MM.1S (cell line): ENCODE data around the gene QPCT.

Source experiments
- DNase-seq: peaks from one replicate; pipeline ENCODE4 v3.0.0-alpha.2; 2015
- H2AFZ ChIP-seq: fragments of 300-600 bp; sonication (generic); 2 replicates; pipeline ENCODE4 v1.6.0; 2016; ENCODE audit warnings: antibody characterized with exemption, low read length
- H3F3A ChIP-seq: fragments of 300-600 bp; sonication (generic); 2 replicates; pipeline ENCODE4 v1.6.1; 2016; ENCODE audit warnings: mild to moderate bottlenecking, antibody characterized with exemption, low read length, moderate library complexity, mixed read lengths; ENCODE audit not compliant: insufficient read depth
- H3K27ac ChIP-seq: fragments of 300-600 bp; sonication (generic); 2 replicates; pipeline ENCODE4 v1.5.1; 2016; ENCODE audit warnings: mild to moderate bottlenecking, low read length
- H3K27me3 ChIP-seq: fragments of 300-600 bp; sonication (generic); replicated peaks from 2 replicates; pipeline ENCODE4 v1.6.0; 2016; ENCODE audit warnings: low read length; ENCODE audit not compliant: insufficient read depth
- H3K36me3 ChIP-seq: fragments of 300-600 bp; sonication (generic); replicated peaks from 2 replicates; pipeline ENCODE4 v1.6.1; 2016; ENCODE audit warnings: mild to moderate bottlenecking, low read length, mixed read lengths; ENCODE audit not compliant: insufficient read depth
- H3K4me1 ChIP-seq: fragments of 300-600 bp; sonication (generic); 2 replicates; pipeline ENCODE4 v1.6.1; 2016; ENCODE audit warnings: low read length, mixed read lengths
- H3K4me2 ChIP-seq: fragments of 300-600 bp; sonication (generic); 2 replicates; pipeline ENCODE4 v1.6.0; 2016; ENCODE audit warnings: low read depth, low read length
- H3K4me3 ChIP-seq: fragments of 300-600 bp; sonication (generic); 2 replicates; pipeline ENCODE4 v1.5.1; 2016; ENCODE audit warnings: low read length, mixed read lengths
- H3K79me2 ChIP-seq: fragments of 300-600 bp; sonication (generic); 2 replicates; pipeline ENCODE4 v1.6.1; 2016; ENCODE audit warnings: mixed run types, low read length, mixed read lengths
- H3K9ac ChIP-seq: fragments of 300-600 bp; sonication (generic); 2 replicates; pipeline ENCODE4 v1.6.1; 2016; ENCODE audit warnings: low read length, mixed read lengths
- H3K9me2 ChIP-seq: fragments of 300-600 bp; sonication (generic); replicated peaks from 2 replicates; pipeline ENCODE4 v1.6.1; 2016; ENCODE audit warnings: mild to moderate bottlenecking, low read length, mixed read lengths; ENCODE audit not compliant: insufficient read depth
- H3K9me3 ChIP-seq: fragments of 300-600 bp; sonication (generic); replicated peaks from 2 replicates; pipeline ENCODE4 v1.6.1; 2016; ENCODE audit warnings: mild to moderate bottlenecking, low read length, mixed read lengths; ENCODE audit not compliant: insufficient read depth
- H4K20me1 ChIP-seq: fragments of 300-600 bp; sonication (generic); 2 replicates; pipeline ENCODE4 v1.6.1; 2016; ENCODE audit warnings: mild to moderate bottlenecking, low read length, moderate library complexity, mixed read lengths; ENCODE audit not compliant: insufficient read depth
- EZH2 ChIP-seq: fragments of 300-600 bp; sonication (generic); optimal IDR thresholded peaks from 2 replicates; pipeline ENCODE3; 2017; ENCODE audit warnings: low read depth, mild to moderate bottlenecking, antibody characterized with exemption, low read length, mixed read lengths
- EZH2phosphoT487 ChIP-seq: fragments of 300-600 bp; sonication (generic); IDR thresholded peaks from 2 replicates; pipeline ENCODE4 v1.6.1; 2018; ENCODE audit warnings: antibody characterized with exemption, low read length
- TF ChIP-seq, protein P1 (sequence below): fragments of 300-600 bp; sonication (generic); IDR thresholded peaks from 2 replicates; pipeline ENCODE4 v1.5.1; 2016; ENCODE audit warnings: antibody characterized with exemption, low read length, mixed read lengths

Gene QPCT

DNA sequence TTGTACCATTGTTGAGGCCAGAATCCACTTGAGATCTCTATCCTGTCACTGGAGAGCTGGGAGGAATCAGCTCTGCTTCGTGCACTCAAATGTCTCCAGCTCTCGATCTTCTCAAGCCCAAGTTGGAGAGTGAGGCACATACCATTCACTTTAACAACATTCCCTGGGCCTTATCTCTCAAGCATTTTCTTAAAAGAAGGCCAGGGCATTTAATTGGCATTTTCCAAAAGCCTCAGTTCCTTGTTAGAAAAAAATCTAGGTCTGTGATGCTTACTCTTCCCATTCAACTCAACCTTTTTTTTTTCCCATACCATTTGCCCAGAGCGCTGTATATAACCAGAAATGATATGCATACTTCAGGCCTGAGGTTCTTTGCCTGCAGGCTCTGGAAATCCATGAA is 10.1 kb downstream of the QPCT start:
- TF ChIP-seq, protein P1, sequence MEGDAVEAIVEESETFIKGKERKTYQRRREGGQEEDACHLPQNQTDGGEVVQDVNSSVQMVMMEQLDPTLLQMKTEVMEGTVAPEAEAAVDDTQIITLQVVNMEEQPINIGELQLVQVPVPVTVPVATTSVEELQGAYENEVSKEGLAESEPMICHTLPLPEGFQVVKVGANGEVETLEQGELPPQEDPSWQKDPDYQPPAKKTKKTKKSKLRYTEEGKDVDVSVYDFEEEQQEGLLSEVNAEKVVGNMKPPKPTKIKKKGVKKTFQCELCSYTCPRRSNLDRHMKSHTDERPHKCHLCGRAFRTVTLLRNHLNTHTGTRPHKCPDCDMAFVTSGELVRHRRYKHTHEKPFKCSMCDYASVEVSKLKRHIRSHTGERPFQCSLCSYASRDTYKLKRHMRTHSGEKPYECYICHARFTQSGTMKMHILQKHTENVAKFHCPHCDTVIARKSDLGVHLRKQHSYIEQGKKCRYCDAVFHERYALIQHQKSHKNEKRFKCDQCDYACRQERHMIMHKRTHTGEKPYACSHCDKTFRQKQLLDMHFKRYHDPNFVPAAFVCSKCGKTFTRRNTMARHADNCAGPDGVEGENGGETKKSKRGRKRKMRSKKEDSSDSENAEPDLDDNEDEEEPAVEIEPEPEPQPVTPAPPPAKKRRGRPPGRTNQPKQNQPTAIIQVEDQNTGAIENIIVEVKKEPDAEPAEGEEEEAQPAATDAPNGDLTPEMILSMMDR, result no peak
- TF ChIP-seq EZH2phosphoT487 (no peak), EZH2 (no peak)
- H2AFZ ChIP-seq, result no peak overlapping the region
- H3K9me2 ChIP-seq, result no peaks in the 10 kb centered on the region
- H3F3A ChIP-seq, result peaks cover 72% of the 10 kb centered on the region
- no peaks in the 10 kb centered on the region for H4K20me1 ChIP-seq
- DNase-seq, result no peak
- H3K27ac ChIP-seq, result peak overlapping the region; percentile 98
- no peaks in the 10 kb centered on the region for H3K9me3 ChIP-seq
- H3K27me3 ChIP-seq, result no peaks in the 10 kb centered on the region
- no peak overlapping the region for H3K4me3 ChIP-seq
- H3K9ac ChIP-seq, result peak overlapping the region; percentile 84
- H3K4me1 ChIP-seq, result peaks cover 83% of the 10 kb centered on the region
- peak overlapping the region; percentile 54; the same call in 1 of the 2 replicates for H3K4me2 ChIP-seq
- peaks cover 91% of the 10 kb centered on the region for H3K79me2 ChIP-seq
- H3K36me3 ChIP-seq, result peaks cover 15% of the 10 kb centered on the region; the same call in 1 of the 2 replicates

DNA sequence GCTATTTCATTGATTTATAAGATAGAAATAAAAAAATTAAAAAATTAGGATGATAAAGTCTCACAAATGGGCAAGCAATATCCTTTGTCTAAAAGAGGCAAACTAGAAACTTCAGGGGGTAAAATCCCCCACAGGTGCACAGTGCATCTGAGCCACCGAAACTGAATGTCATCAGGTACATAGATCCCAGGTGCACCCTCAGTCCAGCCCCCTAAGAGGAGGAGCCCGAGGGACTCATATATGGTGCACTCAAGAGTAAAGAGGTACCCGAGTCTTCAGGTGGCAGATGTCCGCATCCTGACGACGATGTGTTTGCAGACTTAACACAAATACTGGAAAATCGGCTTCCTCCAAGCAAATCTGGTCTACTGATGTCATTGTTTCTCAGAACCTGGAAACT is 11.3 kb downstream of the QPCT start:
- Histone ChIP-seq H3K27ac (peak overlapping the region; percentile 98), H3K79me2 (peaks cover 92% of the 10 kb centered on the region), H3K4me2 (peak overlapping the region; percentile 56; the same call in 1 of the 2 replicates), H3K4me3 (no peak overlapping the region; the same call in 1 of the 2 replicates), H3F3A (peaks cover 64% of the 10 kb centered on the region), H2AFZ (no peak overlapping the region), H3K4me1 (peaks cover 84% of the 10 kb centered on the region), H3K27me3 (no peaks in the 10 kb centered on the region), H3K9me3 (no peaks in the 10 kb centered on the region), H4K20me1 (no peaks in the 10 kb centered on the region), H3K9me2 (no peaks in the 10 kb centered on the region), H3K36me3 (peaks cover 16% of the 10 kb centered on the region; the same call in 1 of the 2 replicates), H3K9ac (peak overlapping the region; percentile 84)
- TF ChIP-seq EZH2phosphoT487, result no peak
- no peak for TF ChIP-seq EZH2
- TF ChIP-seq, protein P1, result no peak
- DNase-seq, result peak; percentile 98

DNA sequence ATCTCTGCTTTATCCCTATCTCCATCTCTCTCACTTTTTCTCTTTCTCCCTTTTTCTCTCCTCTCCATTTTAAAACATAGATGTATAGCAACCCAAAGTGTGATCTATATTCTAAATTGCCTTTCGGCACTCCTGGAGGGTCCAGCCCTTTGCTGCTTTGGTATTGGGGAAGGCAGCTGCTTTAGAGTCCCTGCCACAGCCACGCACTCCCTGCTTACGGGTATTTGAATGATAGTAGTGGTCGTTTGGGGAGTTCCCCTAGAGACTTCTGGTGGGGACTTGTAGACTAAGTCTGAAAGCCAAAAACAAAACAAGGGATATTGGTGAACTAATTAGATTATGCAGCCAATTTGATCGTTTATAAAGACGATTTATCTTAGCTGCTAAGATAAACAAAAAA is 11.9 kb downstream of the QPCT start:
- Histone ChIP-seq H3K9me3 (no peaks in the 10 kb centered on the region), H3K27me3 (no peaks in the 10 kb centered on the region), H3K4me3 (peak overlapping the region; percentile 10; the same call in 1 of the 2 replicates), H3K9me2 (no peaks in the 10 kb centered on the region), H2AFZ (no peak overlapping the region), H3K4me1 (peaks cover 84% of the 10 kb centered on the region), H3K79me2 (peaks cover 92% of the 10 kb centered on the region), H3F3A (peaks cover 58% of the 10 kb centered on the region), H3K27ac (peak overlapping the region; percentile 98), H3K36me3 (peaks cover 21% of the 10 kb centered on the region), H3K9ac (peak overlapping the region; percentile 69), H3K4me2 (peak overlapping the region; percentile 56), H4K20me1 (no peaks in the 10 kb centered on the region)
- TF ChIP-seq EZH2phosphoT487, result no peak
- no peak for TF ChIP-seq EZH2
- TF ChIP-seq, protein P1, result no peak
- DNase-seq, result no peak
